K562 (cell line): ENCODE results near the gene CYB5D1. TPM values are rescaled to one million over a fixed set of nuclear protein-coding genes. Genes with fewer than 3 reads are reported as not detected.

Experiments
- CREB1 ChIP-seq, 2 experiments: sonication (generic) in 1 of 2; formaldehyde crosslinking in 1 of 2; IDR thresholded peaks; 2 replicates each; pipeline versions ENCODE4 v1.6.1 to v1.8.0; 2012 to 2022; ENCODE audit warnings: inconsistent platforms in 1 of 2, mild to moderate bottlenecking in 1 of 2, missing genetic modification reagents in 1 of 2, moderate library complexity in 1 of 2
- ESRRA ChIP-seq: fragments of 450-650 bp; IDR thresholded peaks from 2 replicates; pipeline ENCODE4 v1.6.1; 2014; ENCODE audit warnings: low read depth, mild to moderate bottlenecking, moderate library complexity, borderline replicate concordance
- FIP1L1 ChIP-seq: fragments of 200-400 bp; formaldehyde crosslinking; IDR thresholded peaks from 2 replicates; pipeline ENCODE4 v1.6.1; 2018; ENCODE audit warnings: mild to moderate bottlenecking, low read depth, low read length; ENCODE audit not compliant: poor library complexity, severe bottlenecking
- FOS ChIP-seq: IDR thresholded peaks from 3 replicates; pipeline ENCODE4 v1.6.1; 2011; ENCODE audit not compliant: insufficient read length; ENCODE audit errors: extremely low read depth
- MAZ ChIP-seq, 2 experiments: fragments of 450-650 bp in 1 of 2; sonication (generic) in 1 of 2; formaldehyde crosslinking; IDR thresholded peaks in 1 of 2; conservative IDR thresholded peaks in 1 of 2; 2 replicates each; pipeline versions ENCODE4 v1.4.0 to v1.5.0; 2020; ENCODE audit warnings: mild to moderate bottlenecking in 1 of 2, missing genetic modification reagents in 1 of 2
- RNF219 ChIP-seq: fragments of 250-450 bp; sonication (Bioruptor Pico); IDR thresholded peaks from 2 replicates; pipeline ENCODE4 v1.5.0; 2022; ENCODE audit warnings: mild to moderate bottlenecking
- ZC3H8 ChIP-seq: fragments of 450-650 bp; IDR thresholded peaks from 2 replicates; pipeline ENCODE4 v1.6.1; 2017
- ZNF311 ChIP-seq: fragments of 250-450 bp; sonication (Bioruptor Pico); IDR thresholded peaks from 2 replicates; pipeline ENCODE4 v1.4.0; 2020; ENCODE audit warnings: mild to moderate bottlenecking, moderate library complexity
- ZNF639 ChIP-seq, 2 experiments: fragments of 200-800 bp in 1 of 2; sonication (Bioruptor generic) in 1 of 2; sonication (generic) in 1 of 2; formaldehyde crosslinking in 1 of 2; IDR thresholded peaks in 1 of 2; conservative IDR thresholded peaks in 1 of 2; 2 replicates each; pipeline versions ENCODE4 v1.5.0 to v1.6.1; 2016 to 2020; ENCODE audit warnings: missing compliant biosample characterization in 1 of 2, missing genetic modification characterization in 1 of 2, missing genetic modification reagents in 1 of 2
- polyA plus RNA-seq, 8 experiments: library from polyadenylated mRNA; depleted of rRNA in 4 of 8; stranded (reverse) in 5 of 8; unstranded in 3 of 8; fragments of >200 nt; fragmentation: Nextera tagmentation in 2 of 8; fragmentation: Illumina TruSeq in 1 of 8; extraction: Ambion mirVana in 2 of 8; extraction: Trizol in 1 of 8; gene quantifications; 2 replicates each; pipeline versions ENCODE4 v1.2.1 to v1.2.3, GENCODE V29; 2011 to 2014; ENCODE audit warnings: inconsistent platforms in 1 of 8, missing spikeins in 1 of 8
- total RNA-seq, 7 experiments: library from RNA; depleted of rRNA in 6 of 7; stranded (reverse); fragments of >200 nt in 6 of 7; fragmentation: Illumina TruSeq in 2 of 7; extraction: Trizol in 2 of 7; gene quantifications; 2 replicates each; pipeline versions ENCODE4 v1.2.1 to v1.2.3, GENCODE V29; 2011 to 2021; ENCODE audit warnings: low replicate concordance in 1 of 7
- TF ChIP-seq, protein P1 (sequence below): fragments of 250-450 bp; sonication (Bioruptor Pico); IDR thresholded peaks from 2 replicates; pipeline ENCODE4 v1.5.0; 2020; ENCODE audit warnings: mild to moderate bottlenecking
- TF ChIP-seq, protein P2 (sequence below), 2 experiments: fragments of 450-650 bp; formaldehyde crosslinking in 1 of 2; IDR thresholded peaks; 2 replicates each; pipeline versions ENCODE4 v1.4.0 to v1.6.1; 2014 to 2020; ENCODE audit warnings: mild to moderate bottlenecking in 2 of 2, borderline replicate concordance in 1 of 2, low read depth in 1 of 2

CYB5D1 gene
- total and polyA plus RNA-seq, 9 of the 15 experiments (the other 6 are each of a cell fraction or from before 2014, with no cell fraction given) = 2.4 to 7.9 (median 5.7) TPM

DNA sequence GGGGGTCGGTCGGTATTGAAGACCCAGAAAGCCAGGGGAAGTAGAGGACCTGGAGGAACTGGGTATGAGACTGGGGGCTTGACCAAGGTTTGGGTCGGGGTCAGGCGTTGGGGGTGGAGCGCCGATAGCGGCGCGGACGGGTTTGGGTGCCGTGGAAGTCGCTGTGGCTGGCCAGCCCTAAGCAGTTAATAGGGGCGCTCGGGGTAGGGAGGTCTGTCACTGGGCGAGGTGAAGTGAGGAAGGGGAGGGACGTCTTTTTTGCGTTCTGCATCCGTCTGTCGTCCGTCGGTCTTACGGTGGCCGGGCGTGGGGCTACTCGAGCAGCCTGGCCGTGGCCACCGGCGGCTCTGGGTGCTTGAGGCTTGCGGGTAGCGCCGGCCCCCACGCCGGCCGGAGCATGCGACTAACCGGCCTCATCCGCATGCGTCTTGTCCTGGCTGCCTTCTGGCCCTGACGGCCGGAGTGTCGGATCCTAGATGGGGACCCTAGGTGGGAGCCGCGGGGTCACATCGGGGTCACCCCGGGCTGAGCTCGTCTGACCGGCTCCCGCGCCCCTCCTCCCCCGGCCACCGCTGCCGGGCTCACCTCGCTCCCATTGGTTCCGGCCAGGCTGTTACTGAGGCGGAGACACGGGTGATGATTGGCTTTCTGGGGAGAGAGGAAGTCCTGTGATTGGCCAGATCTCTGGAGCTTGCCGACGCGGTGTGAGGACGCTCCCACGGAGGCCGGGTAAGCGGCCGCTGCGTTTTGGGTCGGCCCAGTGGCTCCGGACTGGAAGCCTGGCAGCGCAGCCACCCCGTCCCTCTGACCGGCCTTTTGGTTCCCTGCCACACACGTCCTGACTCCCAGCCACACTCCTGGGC is 13.3 kb upstream of the CYB5D1 start (continued):
- TF ChIP-seq, protein P1, sequence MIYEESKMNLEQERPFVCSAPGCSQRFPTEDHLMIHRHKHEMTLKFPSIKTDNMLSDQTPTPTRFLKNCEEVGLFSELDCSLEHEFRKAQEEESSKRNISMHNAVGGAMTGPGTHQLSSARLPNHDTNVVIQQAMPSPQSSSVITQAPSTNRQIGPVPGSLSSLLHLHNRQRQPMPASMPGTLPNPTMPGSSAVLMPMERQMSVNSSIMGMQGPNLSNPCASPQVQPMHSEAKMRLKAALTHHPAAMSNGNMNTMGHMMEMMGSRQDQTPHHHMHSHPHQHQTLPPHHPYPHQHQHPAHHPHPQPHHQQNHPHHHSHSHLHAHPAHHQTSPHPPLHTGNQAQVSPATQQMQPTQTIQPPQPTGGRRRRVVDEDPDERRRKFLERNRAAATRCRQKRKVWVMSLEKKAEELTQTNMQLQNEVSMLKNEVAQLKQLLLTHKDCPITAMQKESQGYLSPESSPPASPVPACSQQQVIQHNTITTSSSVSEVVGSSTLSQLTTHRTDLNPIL (CRISPR knock-in tag) = no peak
- TF ChIP-seq MAZ (CRISPR knock-in tag; conservative IDR thresholded peaks at IDR 0.05 in 1 of 2, IDR thresholded peaks at IDR 0.05 in 1 of 2) = peak in 1 of 2 experiments; percentile 20; a peak in 2 of 4 replicates
- TF ChIP-seq, protein P2, sequence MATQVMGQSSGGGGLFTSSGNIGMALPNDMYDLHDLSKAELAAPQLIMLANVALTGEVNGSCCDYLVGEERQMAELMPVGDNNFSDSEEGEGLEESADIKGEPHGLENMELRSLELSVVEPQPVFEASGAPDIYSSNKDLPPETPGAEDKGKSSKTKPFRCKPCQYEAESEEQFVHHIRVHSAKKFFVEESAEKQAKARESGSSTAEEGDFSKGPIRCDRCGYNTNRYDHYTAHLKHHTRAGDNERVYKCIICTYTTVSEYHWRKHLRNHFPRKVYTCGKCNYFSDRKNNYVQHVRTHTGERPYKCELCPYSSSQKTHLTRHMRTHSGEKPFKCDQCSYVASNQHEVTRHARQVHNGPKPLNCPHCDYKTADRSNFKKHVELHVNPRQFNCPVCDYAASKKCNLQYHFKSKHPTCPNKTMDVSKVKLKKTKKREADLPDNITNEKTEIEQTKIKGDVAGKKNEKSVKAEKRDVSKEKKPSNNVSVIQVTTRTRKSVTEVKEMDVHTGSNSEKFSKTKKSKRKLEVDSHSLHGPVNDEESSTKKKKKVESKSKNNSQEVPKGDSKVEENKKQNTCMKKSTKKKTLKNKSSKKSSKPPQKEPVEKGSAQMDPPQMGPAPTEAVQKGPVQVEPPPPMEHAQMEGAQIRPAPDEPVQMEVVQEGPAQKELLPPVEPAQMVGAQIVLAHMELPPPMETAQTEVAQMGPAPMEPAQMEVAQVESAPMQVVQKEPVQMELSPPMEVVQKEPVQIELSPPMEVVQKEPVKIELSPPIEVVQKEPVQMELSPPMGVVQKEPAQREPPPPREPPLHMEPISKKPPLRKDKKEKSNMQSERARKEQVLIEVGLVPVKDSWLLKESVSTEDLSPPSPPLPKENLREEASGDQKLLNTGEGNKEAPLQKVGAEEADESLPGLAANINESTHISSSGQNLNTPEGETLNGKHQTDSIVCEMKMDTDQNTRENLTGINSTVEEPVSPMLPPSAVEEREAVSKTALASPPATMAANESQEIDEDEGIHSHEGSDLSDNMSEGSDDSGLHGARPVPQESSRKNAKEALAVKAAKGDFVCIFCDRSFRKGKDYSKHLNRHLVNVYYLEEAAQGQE (IDR thresholded peaks at IDR 0.05; ENCODE audit: borderline replicate concordance) = peak; percentile 55; the same call in 1 of the 2 replicates
- TF ChIP-seq, protein P2 (CRISPR knock-in tag; IDR thresholded peaks at IDR 0.05; ENCODE audit: low read depth) = no peak
- TF ChIP-seq ZNF639 (CRISPR knock-in tag; conservative IDR thresholded peaks at IDR 0.05 in 1 of 2, IDR thresholded peaks at IDR 0.05 in 1 of 2) = peak in 1 of 2 experiments; percentile 42; a peak in 1 of 4 replicates
- no peak for TF ChIP-seq ZC3H8
- TF ChIP-seq ESRRA = 0 out of 2 replicates have a peak, but pooled peaks have one; percentile 21
- no peak for TF ChIP-seq ZNF311 (CRISPR knock-in tag)
- TF ChIP-seq FIP1L1 = no peak
- no peak for TF ChIP-seq RNF219
- TF ChIP-seq CREB1 (IDR thresholded peaks at IDR 0.05) = no peak
- peak; percentile 47; the same call in 1 of the 2 replicates for TF ChIP-seq CREB1 (CRISPR knock-in tag; IDR thresholded peaks at IDR 0.05)
- TF ChIP-seq FOS = peak; percentile 78
